Natural killer cell treated with Interleukin-12 subunit alpha and Interleukin-12 subunit beta and Interleukin-15 and Interleukin-18, amount 100 ng/mL, for 72 hours (primary cell): ENCODE measurements around the gene ARHGEF35. TPM values are rescaled to one million over a fixed set of nuclear protein-coding genes. Genes with fewer than 3 reads are reported as not detected.
A peak's percentile ranks its signal among the peaks of the same experiment; 100 is the strongest.
"Not testable (repeated sequence)": the region's sequence is repeated elsewhere in the genome, so short reads cannot be mapped to it uniquely, and the experiment has no call there.

Experiments
- ATAC-seq, 2 donors: fragments of 150-1000 bp; cut with Tn5 transposase in 1 of 2; sonication (Bioruptor Pico), chemical (Tn5 transposase) in 1 of 2; 2 replicates each; pipeline ENCODE4 v1.10.0; 2021
- DNase-seq: peaks from one replicate; pipeline ENCODE4 v3.0.0; 2022; ENCODE audit warnings: low spot score
- H3K27ac Mint-ChIP-seq, 2 donors: 1 replicate in 1 of 2; 2 replicates in 1 of 2; pipeline ENCODE4 v1.8.0; 2022; ENCODE audit warnings: mixed read lengths in 2 of 2, mild to moderate bottlenecking in 1 of 2, moderate library complexity in 1 of 2
- H3K27me3 Mint-ChIP-seq, 2 donors: 1 replicate in 1 of 2; 2 replicates in 1 of 2; pipeline ENCODE4 v1.8.0; 2022; ENCODE audit warnings: mixed read lengths in 2 of 2
- H3K36me3 Mint-ChIP-seq: one replicate; pipeline ENCODE4 v1.8.0; 2022; ENCODE audit warnings: mixed read lengths
- H3K4me1 Mint-ChIP-seq, 2 donors: 1 replicate in 1 of 2; 2 replicates in 1 of 2; pipeline ENCODE4 v1.8.0; 2022; ENCODE audit warnings: low read depth in 2 of 2, mixed read lengths in 2 of 2, mild to moderate bottlenecking in 1 of 2
- H3K4me3 Mint-ChIP-seq: one replicate; pipeline ENCODE4 v1.8.0; 2022; ENCODE audit warnings: mixed read lengths
- H3K9me3 Mint-ChIP-seq: 2 replicates; pipeline ENCODE4 v1.8.0; 2022; ENCODE audit warnings: mixed read lengths
- total RNA-seq, 2 donors: library from RNA; stranded (reverse); gene quantifications; one replicate each; pipeline ENCODE4 v1.2.3, GENCODE V29; 2022

Gene ARHGEF35
- 1 to 10 TPM in 1 of 2 donors, not detected in 1; 1.2 TPM for total RNA-seq

DNA sequence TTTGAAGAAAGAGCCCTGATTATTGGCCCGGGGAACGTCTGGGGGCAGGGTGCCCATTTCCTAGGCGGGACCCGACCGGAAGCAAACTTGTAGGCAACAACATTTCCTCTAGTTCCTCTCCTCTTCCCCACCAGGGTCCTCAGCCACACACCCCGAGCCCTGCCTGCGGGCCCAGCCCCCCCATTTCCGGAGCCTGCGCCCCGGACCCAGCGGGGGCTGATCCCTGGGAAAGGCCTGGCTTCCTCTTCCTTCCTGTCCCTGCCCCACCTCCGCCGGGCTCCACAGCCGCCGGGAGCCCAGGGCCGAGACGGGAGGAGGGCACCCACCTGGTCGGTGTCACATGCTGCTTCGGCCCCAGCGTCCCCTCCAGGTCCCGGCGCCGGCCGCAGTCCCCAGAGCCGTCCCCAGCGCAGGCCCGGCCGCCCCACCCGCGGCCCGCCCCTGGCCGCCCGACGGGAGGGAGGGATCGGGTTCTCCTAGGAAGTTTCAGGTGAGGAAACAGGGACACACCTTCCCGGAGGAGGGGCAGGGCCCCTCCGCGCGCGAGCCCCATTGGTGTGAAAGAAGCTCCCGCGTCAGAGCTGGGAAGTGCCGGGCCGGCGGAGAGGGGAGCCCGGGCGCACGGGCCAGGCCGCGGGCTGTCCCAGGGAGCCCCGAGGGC, at the start of gene ARHGEF35:
Gene ARHGEF35, minus strand, starts transcription at position 622 of the 661 bp plus-strand sequence. CDS start 7,450 bp downstream, outside the sequence.
- H3K9me3 Mint-ChIP-seq, H3K36me3 Mint-ChIP-seq, H3K4me3 Mint-ChIP-seq, DNase-seq, H3K27ac Mint-ChIP-seq, H3K27me3 Mint-ChIP-seq, H3K4me1 Mint-ChIP-seq: not testable (repeated sequence)
- peak; percentile 63 to 65 for ATAC-seq

DNA sequence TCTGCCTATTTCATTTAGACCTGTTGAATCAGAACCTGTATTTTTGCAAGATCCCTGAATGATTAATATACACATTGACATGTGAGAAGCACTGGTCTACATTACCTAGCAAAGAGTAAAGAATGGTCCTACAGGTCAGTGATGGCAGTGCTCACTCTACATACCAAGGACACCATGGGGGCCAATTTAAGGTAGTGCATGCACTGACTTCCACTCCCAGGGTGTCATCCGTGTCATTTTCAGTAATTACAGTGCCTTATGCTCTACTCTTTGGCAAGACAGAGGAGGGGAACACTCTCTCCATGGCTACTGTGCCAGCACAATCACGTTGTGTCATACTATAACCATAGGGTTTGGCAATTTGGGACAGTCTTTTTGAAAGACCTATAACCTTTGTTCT, 49.7 kb upstream of the ARHGEF35 start:
- H3K27me3 Mint-ChIP-seq, H3K27ac Mint-ChIP-seq, H3K9me3 Mint-ChIP-seq, H3K36me3 Mint-ChIP-seq, H3K4me3 Mint-ChIP-seq, DNase-seq, H3K4me1 Mint-ChIP-seq: not testable (repeated sequence)
- peak in 1 of 2 donors; percentile 34 for ATAC-seq

DNA sequence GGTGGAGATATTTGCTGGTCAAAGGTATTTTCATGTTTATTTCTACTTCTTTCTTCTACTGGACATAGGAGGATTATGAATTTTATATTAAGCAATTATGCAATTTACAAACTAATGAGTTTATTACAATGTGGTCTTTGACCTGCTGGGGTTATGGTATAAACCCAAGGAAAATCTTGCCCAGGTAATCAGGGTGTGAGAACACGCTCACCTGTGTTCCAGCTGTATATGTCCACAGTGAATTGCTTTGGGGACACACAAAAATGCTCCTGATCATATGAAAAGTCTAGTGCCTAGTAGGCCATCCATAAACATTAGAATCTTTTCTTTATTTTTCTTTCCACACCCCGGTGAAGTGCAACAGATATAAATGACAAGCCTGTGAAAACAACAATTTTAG, 43.7 kb upstream of the ARHGEF35 start, which contains the start of gene OR2A42:
Gene OR2A42, minus strand, starts transcription at position 241 of the 400 bp plus-strand sequence. CDS start 6,762 bp downstream, outside the sequence.
- not testable (repeated sequence) for H3K27me3 Mint-ChIP-seq, H3K9me3 Mint-ChIP-seq, DNase-seq, H3K36me3 Mint-ChIP-seq, H3K27ac Mint-ChIP-seq, ATAC-seq, H3K4me3 Mint-ChIP-seq, H3K4me1 Mint-ChIP-seq

DNA sequence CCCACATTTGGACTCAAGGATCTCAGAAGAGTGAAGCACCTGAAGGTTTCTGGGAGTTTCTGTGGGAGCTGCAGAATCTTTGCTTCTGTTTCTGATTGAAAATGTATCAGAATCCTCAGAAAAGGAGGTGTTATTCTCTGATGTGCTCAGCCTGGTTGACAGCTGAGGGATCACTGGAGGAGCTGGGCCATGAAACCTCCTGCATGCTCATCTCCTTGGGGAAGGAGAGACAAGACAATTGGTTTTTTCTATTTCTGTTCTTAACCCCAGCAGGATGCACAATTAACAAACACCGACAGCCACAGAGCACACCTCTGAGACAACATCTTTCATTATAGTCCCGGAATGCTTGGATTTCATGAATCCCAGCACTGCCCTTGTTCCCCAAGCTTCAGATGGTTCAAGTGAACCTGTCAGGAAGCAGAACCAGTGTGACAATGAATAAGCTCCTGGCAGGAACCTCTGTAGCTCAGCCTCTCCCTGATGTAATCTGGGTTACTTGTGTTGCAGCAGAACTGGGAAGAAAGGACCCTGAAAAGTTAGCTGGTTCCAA, 43.0 kb upstream of the ARHGEF35 start:
- not testable (repeated sequence) for DNase-seq, H3K27me3 Mint-ChIP-seq, H3K4me3 Mint-ChIP-seq, H3K36me3 Mint-ChIP-seq, H3K9me3 Mint-ChIP-seq, H3K27ac Mint-ChIP-seq, H3K4me1 Mint-ChIP-seq
- peak in 1 of 2 donors; percentile 15 for ATAC-seq

DNA sequence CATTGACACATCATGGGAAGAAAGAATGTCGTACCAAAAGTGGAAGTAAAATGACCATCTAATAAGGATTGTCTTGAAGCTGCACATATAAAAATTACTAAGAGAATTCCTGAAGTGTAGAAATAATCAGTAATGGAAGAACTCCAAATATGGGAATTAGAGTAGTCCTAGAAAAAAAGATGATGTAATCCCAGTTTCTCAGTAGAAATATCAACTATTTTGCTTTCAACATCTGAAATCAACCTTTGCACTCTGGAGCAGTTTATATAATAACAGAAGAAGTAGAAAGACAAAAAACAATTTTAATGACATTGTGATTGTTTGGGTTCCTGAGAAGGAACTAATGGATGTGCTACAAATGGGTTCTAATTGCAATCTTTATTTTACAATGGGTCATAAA, 37.4 kb upstream of the ARHGEF35 start:
- not testable (repeated sequence) for H3K4me1 Mint-ChIP-seq, H3K9me3 Mint-ChIP-seq, DNase-seq, H3K27me3 Mint-ChIP-seq, H3K27ac Mint-ChIP-seq, ATAC-seq, H3K4me3 Mint-ChIP-seq, H3K36me3 Mint-ChIP-seq

DNA sequence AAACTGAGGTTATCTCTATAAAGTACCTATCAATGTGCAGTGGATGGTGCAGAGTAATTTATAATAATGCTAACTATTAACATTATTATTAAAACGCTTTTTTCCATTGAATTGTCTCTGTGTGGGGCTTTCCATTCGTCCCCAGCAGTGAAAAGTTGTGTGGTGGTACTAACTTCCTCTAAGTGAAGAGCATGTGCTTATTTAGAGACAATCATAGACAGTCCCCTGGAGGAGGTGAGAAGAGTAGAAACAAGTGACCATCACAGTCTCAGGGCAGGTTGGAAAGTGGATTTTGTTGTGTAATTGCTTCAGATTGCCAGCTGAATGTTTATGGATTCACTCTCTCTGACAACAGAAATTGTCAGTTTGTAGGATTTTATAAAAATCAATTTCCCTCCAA, 35.4 kb upstream of the ARHGEF35 start:
- not testable (repeated sequence) for H3K36me3 Mint-ChIP-seq, ATAC-seq, DNase-seq, H3K4me1 Mint-ChIP-seq, H3K27me3 Mint-ChIP-seq, H3K9me3 Mint-ChIP-seq, H3K4me3 Mint-ChIP-seq, H3K27ac Mint-ChIP-seq

DNA sequence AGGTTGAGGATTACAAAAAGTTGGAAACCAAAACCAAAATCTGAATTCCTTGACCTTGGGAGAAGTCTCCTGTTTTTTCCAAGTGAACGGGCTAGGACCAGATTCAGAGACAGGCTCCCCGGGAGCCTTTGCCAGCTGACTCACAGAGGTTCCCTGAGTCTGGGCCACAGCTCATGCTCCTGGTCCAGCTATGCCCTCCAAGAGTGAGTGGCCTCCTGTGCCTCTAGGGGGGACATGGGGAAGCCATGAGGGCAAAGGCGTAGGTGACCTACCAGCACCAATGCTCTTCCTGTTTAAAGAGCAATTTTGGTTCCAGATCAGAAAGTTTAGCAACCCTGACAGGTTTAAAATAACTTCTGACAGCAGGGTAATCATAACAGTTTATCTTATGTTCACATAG, 33.2 kb upstream of the ARHGEF35 start:
- DNase-seq (peak; percentile 55), ATAC-seq (peak; percentile 30 to 33)
- not testable (repeated sequence) for H3K4me1 Mint-ChIP-seq, H3K36me3 Mint-ChIP-seq, H3K27me3 Mint-ChIP-seq, H3K4me3 Mint-ChIP-seq, H3K9me3 Mint-ChIP-seq, H3K27ac Mint-ChIP-seq

DNA sequence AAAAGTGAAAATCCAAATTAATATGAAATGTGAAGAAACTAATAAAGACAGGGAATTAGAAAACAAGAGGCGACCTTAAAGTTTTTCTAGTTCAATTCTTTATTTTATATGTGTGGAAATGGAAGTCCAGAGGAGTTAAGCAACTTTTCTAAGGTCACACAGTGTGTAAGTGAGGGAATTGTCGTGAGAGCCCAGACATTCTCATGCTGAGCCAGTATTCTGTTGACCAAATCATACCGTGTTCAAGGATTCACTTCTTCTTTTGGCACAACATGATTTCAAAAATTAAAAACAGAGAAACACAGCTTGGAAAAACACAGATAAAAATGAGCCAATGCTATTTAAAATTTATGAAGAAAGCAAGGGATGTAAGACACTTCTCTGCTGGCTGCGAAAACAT, 31.2 kb upstream of the ARHGEF35 start:
- H3K4me3 Mint-ChIP-seq, ATAC-seq, DNase-seq, H3K27ac Mint-ChIP-seq, H3K4me1 Mint-ChIP-seq, H3K27me3 Mint-ChIP-seq, H3K9me3 Mint-ChIP-seq, H3K36me3 Mint-ChIP-seq: not testable (repeated sequence)

DNA sequence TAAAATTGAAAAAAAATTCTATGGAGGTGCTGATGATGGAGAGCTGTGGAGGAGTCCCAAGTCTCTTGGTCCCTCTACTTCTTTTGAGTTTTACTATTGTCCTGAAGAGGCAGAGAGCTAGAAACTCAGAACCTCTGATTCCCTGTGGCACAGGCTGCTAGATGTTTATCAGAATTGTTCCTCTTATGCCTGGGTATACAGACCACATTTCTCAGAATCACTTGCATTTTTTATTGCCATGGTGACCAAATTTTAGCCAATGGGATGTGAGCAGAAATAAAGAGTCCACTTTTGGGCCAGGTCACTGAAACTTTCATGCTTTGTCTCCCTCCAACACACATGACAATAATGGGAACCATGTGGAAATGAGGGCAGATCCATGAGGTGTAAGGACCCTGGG, 28.0 kb upstream of the ARHGEF35 start:
- H3K27ac Mint-ChIP-seq, H3K36me3 Mint-ChIP-seq, H3K4me1 Mint-ChIP-seq, H3K4me3 Mint-ChIP-seq, ATAC-seq, H3K27me3 Mint-ChIP-seq, DNase-seq, H3K9me3 Mint-ChIP-seq: not testable (repeated sequence)

DNA sequence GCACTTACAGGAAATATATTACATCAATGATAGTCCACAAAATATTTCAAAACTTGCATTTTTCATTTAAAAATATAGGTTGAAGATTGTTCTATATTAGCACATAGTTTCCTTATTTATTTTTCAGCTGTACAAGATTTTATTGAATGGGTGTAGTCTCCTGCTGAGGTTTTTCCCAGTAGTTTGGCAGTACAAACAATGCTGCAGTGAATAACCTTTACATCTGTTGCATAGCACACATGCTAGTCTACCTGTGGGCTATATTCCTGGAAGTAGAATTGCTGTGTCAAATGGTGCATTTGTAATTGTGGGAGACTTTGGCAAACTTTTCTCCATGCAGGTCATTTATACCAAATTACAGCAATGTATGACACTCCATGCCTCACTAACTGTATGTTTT, 24.9 kb upstream of the ARHGEF35 start:
- not testable (repeated sequence) for H3K36me3 Mint-ChIP-seq, H3K4me1 Mint-ChIP-seq, DNase-seq, H3K27me3 Mint-ChIP-seq, H3K4me3 Mint-ChIP-seq, ATAC-seq, H3K9me3 Mint-ChIP-seq, H3K27ac Mint-ChIP-seq

DNA sequence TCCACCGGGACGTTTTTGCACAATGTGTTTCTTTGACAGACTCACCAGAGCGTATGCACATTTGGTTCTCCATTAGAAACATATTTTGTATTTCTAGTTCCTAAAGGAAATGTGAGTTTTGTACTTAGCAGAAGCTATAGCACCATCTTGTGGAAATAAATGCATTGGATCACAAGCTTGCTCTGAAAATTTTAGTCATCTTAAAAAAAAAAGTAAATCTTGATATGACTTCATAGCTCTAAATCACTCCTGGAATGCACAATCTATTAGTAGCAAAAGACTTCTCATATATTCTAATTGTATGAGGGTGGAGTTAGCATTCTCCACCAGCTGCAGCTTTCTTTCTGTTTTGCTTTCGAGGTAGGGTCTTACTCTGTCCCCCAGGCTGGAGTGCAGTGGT, 23.5 kb upstream of the ARHGEF35 start:
- not testable (repeated sequence) for H3K36me3 Mint-ChIP-seq, H3K27me3 Mint-ChIP-seq, H3K4me1 Mint-ChIP-seq, DNase-seq, ATAC-seq, H3K9me3 Mint-ChIP-seq, H3K4me3 Mint-ChIP-seq, H3K27ac Mint-ChIP-seq

DNA sequence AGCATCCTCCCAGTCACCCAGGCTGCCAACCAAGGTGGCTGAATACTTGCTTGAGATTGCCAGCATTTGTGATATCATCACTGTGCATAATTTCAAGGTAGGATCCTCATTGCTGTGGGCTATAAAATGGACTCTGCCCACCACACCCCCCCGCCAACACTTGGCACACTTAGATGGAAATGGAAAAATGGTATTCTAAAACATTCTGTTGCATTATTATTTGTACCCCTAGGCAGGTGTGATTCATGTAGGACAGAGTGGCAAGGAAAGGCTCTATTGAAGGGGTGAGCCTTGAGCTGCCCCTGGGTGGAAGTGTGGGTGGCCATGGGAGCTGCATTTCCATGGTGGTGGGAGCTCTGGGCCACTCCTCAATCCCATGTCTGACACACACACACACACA, 22.9 kb upstream of the ARHGEF35 start:
- not testable (repeated sequence) for H3K27ac Mint-ChIP-seq, H3K9me3 Mint-ChIP-seq, H3K4me3 Mint-ChIP-seq, H3K36me3 Mint-ChIP-seq, H3K4me1 Mint-ChIP-seq, DNase-seq, H3K27me3 Mint-ChIP-seq
- ATAC-seq = peak in 1 of 2 donors; percentile 26

DNA sequence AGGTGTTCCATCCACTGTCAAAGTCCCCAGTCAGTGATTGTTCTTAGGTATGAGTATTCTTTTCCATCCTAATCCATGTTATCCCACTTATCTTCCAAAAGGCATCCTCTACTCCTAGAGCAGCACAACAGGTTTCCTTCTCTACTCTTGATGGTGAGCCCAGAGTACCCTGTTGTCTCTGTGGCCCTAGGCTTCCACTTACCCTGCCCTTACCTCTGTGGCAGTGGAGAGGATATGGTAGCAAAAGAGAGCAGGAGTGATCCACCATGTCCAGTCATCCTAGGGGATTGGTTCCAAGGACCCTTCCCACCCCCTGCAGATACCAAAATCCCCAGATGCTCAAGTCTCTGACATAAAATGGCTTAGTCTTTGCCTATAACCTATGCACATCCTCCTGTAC, 21.6 kb upstream of the ARHGEF35 start:
- not testable (repeated sequence) for H3K36me3 Mint-ChIP-seq, H3K4me1 Mint-ChIP-seq, H3K27ac Mint-ChIP-seq, H3K27me3 Mint-ChIP-seq, H3K4me3 Mint-ChIP-seq, H3K9me3 Mint-ChIP-seq, DNase-seq
- ATAC-seq = peak in 1 of 2 donors; percentile 64

DNA sequence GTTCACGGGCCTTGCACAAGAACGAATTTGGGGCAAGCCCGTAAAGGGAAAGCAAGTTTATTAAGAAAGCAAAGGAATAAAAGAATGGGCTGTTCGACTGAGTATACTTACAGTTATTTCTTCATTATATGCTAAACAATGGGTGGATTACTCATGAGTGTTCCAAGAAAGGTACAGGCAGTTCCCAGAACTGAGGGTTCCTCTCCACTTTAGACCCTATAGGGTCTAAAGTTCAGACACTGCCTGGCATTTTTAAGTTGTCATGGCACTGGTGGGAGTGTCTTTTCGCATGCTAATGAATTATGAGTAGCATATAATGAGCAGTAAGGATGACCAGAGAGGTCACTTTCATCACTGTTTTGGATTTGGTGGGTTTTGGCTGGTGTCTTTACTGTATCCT, 9.7 kb upstream of the ARHGEF35 start:
- not testable (repeated sequence) for H3K27me3 Mint-ChIP-seq, H3K36me3 Mint-ChIP-seq, H3K27ac Mint-ChIP-seq, ATAC-seq, H3K4me3 Mint-ChIP-seq, DNase-seq, H3K4me1 Mint-ChIP-seq, H3K9me3 Mint-ChIP-seq

DNA sequence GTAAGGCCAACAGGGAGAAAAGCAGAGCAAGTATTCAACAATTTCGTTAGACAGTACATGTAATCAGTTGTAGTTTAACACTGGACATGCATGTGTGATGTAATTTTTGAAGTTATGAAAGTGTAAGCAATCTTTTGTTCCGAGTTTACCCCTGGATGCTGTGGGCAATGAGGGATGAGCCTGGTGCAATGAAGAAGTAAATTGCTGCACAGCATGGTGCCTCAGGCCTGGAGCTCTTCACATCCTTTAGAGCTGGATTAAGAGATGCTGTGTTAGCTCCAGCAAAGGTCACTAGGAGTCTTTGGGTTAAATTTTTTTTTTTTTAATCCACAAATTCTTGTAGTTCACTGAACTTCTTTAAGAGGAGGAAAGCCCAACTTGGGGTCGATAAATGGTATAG, 7.5 kb upstream of the ARHGEF35 start:
- not testable (repeated sequence) for ATAC-seq, H3K27me3 Mint-ChIP-seq, H3K27ac Mint-ChIP-seq, H3K36me3 Mint-ChIP-seq, DNase-seq, H3K9me3 Mint-ChIP-seq, H3K4me1 Mint-ChIP-seq, H3K4me3 Mint-ChIP-seq
